Fibroblast of the aortic adventitia (primary cell): ENCODE measurements around the gene EXOC4. TPM values are rescaled to one million over a fixed set of nuclear protein-coding genes. Genes with fewer than 3 reads are reported as not detected.

ENCODE experiments used
- DNase-seq: peaks from one replicate; pipeline ENCODE4 v3.0.0-alpha.2; 2010; ENCODE audit warnings: low read depth
- H3K4me3 ChIP-seq: 2 replicates; pipeline ENCODE4 v1.5.1; 2011; ENCODE audit warnings: low read depth, mild to moderate bottlenecking, control low read depth, low read length, moderate library complexity
- total RNA-seq: library from RNA; depleted of rRNA; stranded (reverse); fragments of >200 nt; gene quantifications from 2 replicates; pipeline ENCODE4 v1.2.3, GENCODE V29; 2012; ENCODE audit warnings: low replicate concordance
- TF ChIP-seq, protein P1 (sequence below): IDR thresholded peaks from 2 replicates; pipeline ENCODE4 v1.5.1; 2011; ENCODE audit warnings: mild to moderate bottlenecking, low read length, control low read depth, inconsistent platforms; ENCODE audit not compliant: insufficient read depth

EXOC4 gene
- total RNA-seq, 1 donor, result 105 TPM

DNA sequence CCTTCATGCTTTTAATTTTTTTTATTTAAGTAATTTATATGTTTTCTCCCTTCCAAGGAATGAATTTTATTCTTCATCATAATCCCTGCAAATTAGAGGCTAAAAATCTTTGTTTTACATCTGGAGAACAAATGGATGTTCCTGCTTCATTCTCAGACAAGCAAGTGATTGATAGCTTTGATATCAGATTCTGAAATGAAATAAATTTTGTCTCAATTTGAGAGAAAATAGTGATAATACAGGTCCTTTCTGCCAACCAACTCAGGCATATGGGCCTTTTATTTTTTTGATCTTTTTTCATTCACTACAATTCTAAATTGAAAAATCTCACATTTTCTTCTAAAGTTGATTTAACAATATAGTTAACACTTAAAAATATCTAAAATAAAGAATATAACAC is 427.1 kb downstream of the EXOC4 start:
- no peak overlapping the region for H3K4me3 ChIP-seq
- TF ChIP-seq, protein P1, sequence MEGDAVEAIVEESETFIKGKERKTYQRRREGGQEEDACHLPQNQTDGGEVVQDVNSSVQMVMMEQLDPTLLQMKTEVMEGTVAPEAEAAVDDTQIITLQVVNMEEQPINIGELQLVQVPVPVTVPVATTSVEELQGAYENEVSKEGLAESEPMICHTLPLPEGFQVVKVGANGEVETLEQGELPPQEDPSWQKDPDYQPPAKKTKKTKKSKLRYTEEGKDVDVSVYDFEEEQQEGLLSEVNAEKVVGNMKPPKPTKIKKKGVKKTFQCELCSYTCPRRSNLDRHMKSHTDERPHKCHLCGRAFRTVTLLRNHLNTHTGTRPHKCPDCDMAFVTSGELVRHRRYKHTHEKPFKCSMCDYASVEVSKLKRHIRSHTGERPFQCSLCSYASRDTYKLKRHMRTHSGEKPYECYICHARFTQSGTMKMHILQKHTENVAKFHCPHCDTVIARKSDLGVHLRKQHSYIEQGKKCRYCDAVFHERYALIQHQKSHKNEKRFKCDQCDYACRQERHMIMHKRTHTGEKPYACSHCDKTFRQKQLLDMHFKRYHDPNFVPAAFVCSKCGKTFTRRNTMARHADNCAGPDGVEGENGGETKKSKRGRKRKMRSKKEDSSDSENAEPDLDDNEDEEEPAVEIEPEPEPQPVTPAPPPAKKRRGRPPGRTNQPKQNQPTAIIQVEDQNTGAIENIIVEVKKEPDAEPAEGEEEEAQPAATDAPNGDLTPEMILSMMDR, result no peak
- DNase-seq, result no peak

DNA sequence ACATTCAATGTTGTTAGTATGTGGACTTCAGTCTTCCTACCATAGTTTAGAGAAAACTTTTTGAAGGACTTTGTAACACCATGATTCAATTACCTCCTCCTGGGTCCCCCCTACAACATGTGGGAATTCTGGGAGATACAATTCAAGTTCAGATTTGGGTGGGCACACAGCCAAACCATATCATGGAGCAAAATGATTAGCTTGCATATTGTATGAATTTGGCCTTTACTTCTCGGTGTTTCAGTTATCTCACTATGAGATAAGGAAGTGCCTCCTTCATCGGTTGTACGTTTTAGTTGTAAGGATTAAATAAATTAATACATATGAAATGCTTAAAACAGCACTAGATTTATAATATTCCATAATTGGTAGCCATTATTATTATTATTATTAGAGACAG is 428.7 kb downstream of the EXOC4 start:
- no peak overlapping the region for H3K4me3 ChIP-seq

DNA sequence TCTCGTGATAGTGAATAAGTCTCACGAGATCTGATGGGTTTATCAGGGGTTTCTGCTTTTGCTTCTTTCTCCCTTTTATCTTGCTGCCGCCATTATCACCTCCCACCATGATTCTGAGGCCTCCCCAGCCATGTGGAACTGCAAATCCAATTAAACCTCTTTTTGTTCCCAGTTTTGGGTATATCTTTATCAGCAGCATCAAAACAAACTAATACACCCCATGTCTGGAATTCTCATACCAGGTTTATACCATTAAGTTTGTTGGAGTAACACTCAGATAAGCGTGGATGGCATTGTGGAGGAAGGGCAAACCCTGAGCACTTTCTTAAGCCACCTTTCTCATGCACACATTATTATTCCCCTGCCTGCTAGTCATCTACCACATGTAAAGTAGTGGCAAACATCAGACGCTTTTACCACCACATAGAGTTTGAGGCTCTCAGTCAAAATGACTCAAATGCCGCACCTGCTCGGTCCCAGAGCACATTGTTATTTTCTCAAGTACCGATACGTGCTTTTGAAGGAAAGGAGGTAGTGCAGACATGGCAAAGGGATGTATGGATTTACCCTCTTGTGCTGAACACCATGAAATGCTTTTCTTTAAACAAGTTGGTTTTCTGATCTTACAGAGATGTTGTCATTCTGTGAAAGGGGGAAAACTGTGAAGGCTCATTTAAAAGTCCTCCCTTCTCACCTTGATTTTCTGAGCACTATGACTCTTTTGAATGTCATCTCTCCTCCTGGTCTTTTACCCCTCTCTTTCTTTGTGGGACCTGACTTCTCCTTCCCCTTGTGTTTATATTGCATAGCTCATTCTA is 429.7 kb downstream of the EXOC4 start:
- no peak overlapping the region for H3K4me3 ChIP-seq
- DNase-seq, result no peak
- TF ChIP-seq, protein P1, result no peak

More for the DNA sequence above, 428.7 kb downstream of the EXOC4 start:
- DNase-seq, result no peak
- TF ChIP-seq, protein P1, result no peak

DNA sequence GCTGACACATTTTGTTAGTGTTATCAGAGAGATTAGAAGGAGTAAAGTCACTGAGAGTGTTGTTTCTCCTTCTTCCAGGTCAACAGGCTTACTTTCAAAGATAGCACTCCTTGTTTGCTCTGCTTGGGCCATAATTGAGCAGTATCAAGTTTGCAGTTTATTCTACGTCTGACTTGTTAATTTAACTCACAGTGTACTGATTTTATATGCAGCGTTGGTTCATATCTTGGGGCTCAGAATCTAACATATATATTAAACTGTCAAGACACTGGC is 430.2 kb downstream of the EXOC4 start:
- H3K4me3 ChIP-seq, result no peak overlapping the region
- TF ChIP-seq, protein P1, result no peak
- DNase-seq, result no peak

DNA sequence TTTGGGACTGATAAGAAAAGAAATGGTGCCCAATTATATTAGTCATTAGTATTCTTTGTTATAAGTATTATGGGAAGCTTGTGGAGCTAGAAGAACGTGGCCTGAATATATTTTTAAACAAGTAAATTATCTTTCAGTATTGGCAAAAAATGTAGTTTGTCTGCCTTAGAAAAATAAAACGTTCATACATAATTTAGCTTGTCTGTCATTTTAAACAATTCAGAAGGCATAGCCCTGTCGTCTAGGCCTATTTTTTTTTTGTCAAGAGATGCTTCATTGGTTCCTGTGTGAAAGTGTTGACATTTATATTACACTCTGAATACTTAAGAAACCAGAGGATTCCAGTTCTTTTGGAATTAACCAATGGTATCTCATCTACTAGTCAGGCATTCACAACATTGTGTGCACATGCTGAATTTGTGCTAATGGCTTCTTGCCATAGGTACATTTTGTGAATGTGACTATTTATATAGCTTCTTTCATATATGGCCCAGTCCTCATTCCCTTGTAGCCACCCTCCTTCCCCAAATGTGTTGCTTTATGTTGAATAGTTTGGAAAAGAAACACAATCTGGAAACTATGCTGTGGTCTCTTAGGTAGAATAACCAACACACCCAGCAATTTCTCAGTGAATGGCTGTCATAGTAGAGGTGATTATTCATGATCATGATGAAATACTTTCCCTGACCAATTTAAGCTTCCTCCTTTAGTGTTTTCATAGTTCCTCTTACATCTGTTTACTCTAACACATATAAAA is 435.8 kb downstream of the EXOC4 start:
- no peak overlapping the region for H3K4me3 ChIP-seq
- TF ChIP-seq, protein P1, result no peak
- DNase-seq, result peak; percentile 81

DNA sequence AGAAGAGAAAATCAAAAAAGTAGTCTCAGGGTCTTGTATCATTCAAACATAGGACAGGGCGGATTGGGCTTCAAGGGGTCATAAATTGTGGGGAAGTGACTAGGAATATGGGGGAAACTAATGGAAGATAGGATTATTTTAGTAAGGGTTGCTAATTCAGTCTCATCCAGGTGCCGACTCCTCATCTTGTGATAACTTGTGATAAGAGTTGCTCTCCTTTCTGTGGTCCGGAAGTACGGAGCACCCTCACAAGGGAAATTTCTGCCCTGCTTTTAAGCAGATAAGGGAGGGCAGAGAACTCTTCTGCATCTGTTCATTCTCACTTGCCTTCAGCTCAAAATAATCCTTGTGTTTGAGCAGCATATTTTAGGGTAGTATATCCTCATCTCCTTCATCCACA is 437.9 kb downstream of the EXOC4 start:
- DNase-seq, result no peak
- no peak overlapping the region for H3K4me3 ChIP-seq
- TF ChIP-seq, protein P1, result no peak
